ENCODE measurements around the gene S1PR3.

DNA sequence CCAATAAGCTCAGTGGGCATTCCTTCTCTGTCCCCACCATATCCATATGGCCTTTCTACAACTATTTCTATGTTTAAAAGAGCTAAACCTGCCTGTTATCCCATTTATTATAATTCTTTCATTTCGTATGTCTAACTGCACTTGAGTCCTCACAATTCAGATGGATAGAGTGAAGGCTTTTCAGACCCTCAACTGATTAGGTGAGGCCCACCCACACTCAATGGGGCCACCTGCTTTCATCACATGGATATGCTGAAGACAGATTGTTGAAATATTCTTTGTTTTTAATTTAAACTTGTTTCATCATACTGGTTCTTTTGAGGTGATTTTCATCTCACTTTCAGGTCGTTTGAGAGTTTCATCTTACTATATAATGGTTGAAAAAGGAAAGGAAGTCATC lies 5.7 kb upstream of the S1PR3 start:
- TF ChIP-seq ELF4 (IDR thresholded peaks at IDR 0.05) (no peak), LEF1 (IDR thresholded peaks at IDR 0.05; ENCODE audit: borderline replicate concordance) (no peak), SP1 (IDR thresholded peaks at IDR 0.05) (no peak), ARNT (IDR thresholded peaks at IDR 0.05) (no peak), ZNF384 (IDR thresholded peaks at IDR 0.05) (no peak), HDGF (IDR thresholded peaks at IDR 0.05; ENCODE audit: borderline replicate concordance) (no peak), FOXA1 (IDR thresholded peaks at IDR 0.05) (no peak), SUZ12 (IDR thresholded peaks at IDR 0.05) (no peak), CTBP1 (IDR thresholded peaks at IDR 0.05; ENCODE audit: borderline replicate concordance) (no peak), BHLHE40 (IDR thresholded peaks at IDR 0.05; ENCODE audit: borderline replicate concordance) (no peak), TARDBP (IDR thresholded peaks at IDR 0.05) (no peak)

Data from HEK293T (cell line).